Measurements from ENCODE around the gene LRP2.

GRCh38 chr2:169229590-169229989, 132.7 kb downstream of the LRP2 start:
- TF ChIP-seq POLR2A (IDR thresholded peaks at IDR 0.05) (no peak), CTCF (IDR thresholded peaks at IDR 0.05) (no peak), POLR2AphosphoS5 (IDR thresholded peaks at IDR 0.05) (no peak), EP300 (IDR thresholded peaks at IDR 0.05) (no peak)

Measured in upper lobe of left lung (tissue), 4 donors.